ENCODE results near the gene GRID1. TPM values are rescaled to one million over a fixed set of nuclear protein-coding genes. Genes with fewer than 3 reads are reported as not detected.

Gene GRID1
- polyA plus RNA-seq, 4 donors: 1.4 to 1.9 (median 1.6) TPM

Other genes starting within 250 kb of the GRID1 start
- gene WAPL, start 155.0 kb upstream of the GRID1 start, polyA plus RNA-seq (ENCODE audit: insufficient read length in 4 of 4): 10 to 100 TPM; 43.3 to 51.8 (median 46.9) TPM

Data from left renal cortex interstitium (tissue), 4 donors.